Activated CD8-positive, alpha-beta memory T cell treated with anti-CD3 and anti-CD28 coated beads, Interleukin-2, amount 50 U/mL, for 1 hour (primary cell): Measurements from ENCODE around the gene LONP2.
A peak's percentile ranks its signal among the peaks of the same experiment; 100 is the strongest.
"Not testable (repeated sequence)": the region's sequence is repeated elsewhere in the genome, so short reads cannot be mapped to it uniquely, and the experiment has no call there.

ENCODE experiments used
- DNase-seq: peaks from one replicate; pipeline ENCODE4 v3.0.0-alpha.2; 2020; ENCODE audit errors: extremely low read depth

LONP2 gene

DNA sequence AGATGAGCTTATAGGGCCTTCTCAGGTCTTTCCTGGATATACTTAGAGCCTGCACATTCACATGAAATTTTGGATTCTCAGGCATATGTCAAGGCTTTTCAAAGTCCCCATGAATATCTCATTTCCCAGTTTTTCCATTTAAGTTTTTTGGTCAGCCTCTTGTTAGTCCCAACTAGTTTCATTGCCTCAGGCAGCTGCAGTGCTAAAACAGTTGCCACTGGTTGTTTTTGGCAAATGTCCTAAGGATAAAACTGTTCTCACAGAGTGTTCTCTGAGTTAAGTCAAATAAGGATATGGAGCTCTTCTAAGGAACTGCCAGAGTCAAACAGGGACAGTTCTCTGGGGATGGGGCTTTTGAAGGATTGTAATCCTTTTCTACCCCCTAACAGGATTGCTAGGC lies 43.1 kb downstream of the LONP2 start:
- no peak for DNase-seq

DNA sequence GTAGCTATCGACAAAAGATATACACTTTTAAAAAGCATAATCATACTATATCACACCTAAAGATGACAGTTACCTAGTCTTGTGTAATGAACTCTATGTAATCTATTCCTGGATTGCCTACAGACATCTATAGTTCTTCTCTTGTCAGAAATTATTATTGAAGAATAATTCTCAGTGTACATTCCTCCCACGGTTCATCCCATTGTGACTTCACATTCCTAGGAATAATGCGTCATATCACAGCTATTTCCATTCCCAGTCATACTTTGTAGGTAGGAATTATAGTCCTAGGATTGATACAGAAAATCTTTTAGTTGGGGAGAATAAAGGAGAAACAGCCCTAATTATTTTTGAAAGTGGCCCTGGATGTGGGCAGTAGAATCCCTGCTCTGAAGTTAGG lies 47.2 kb downstream of the LONP2 start:
- DNase-seq = no peak

DNA sequence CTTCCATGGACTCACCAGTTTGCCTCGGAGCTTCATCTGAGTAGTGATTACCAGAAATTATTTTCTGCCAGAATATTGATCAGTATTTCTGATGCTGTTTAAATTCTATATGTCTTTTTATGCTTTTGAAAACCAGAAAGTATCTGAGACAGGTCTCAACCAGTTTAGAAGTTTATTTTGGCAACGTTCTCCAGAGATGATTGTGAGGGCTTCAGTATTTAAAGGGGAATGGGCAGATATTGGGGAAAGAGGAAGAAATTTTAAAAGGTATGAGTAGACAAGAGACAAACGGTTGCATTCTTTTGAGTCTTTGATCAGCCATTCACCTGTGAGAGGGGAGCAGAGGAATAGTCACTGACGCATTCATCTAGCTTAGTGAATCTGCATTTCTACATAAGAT lies 47.7 kb downstream of the LONP2 start:
- no peak for DNase-seq

DNA sequence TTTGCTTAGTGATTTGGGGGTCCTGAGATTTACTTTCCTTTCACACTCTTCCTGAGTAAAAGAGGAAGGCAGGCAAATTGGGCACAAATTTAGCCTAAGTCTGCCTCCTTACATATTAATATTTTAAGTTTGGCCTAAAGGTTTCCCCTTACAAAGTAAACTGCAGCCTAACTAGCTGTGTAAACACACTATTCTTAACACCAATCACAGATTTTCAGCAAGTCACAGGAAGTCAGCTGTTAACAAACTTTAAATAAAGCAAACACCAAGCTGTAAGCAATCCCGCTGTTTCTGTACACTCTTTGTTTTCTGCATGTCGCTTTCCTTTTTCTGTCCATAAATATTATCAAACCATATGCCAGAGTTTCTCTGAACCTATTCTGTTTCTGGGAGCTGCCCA lies 48.4 kb downstream of the LONP2 start:
- no peak for DNase-seq

DNA sequence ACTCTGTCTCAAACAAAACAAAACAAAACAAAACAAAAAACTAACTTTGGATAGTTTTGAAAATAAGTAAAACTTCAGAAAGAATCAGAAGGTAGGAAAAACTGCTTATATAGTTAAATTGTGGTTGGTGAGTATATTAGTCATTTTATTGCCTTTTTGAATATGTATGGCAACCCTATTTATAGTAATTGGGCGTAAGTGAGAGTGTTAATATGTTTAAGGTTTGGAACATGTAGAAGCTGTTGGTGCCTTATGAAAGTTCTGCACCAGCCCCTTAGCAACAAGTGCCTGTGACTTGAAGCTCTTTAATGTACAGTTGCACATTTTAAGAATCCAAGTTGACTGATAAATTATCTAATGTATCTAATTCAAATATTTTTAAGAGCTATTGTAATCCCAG lies 50.6 kb downstream of the LONP2 start:
- DNase-seq = no peak

DNA sequence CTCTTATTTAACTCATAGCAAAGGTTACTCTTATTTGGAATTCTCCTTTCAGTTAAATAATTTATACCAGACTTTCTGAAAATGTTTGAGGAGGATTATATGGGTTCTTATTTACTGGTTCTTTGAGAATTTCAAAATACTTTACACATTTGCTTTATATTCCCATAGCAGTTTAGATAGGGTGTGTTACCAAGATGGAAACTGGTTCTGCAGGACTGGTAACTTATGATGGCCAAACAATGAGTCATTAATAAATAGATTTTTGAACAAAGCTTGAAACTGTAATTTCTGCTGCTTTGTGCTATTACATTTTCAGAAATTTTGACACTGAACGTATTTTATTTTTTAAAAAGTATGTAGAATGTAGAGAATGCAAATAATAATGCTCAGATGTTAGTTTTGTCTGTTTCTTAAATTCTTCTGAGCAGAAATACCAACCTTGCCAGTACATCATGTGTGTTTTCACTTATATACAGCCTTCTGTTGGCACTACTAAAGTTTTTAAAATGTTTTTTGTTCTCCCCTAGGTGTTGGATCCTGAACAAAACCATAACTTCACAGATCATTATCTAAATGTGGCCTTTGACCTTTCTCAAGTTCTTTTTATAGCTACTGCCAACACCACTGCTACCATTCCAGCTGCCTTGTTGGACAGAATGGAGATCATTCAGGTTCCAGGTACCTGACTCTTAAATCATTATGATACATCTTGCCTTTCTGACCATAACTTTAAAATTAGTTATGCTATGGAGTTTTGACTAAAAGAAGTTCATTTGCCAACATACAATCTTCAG lies 51.6 kb downstream of the LONP2 start:
- no peak for DNase-seq

DNA sequence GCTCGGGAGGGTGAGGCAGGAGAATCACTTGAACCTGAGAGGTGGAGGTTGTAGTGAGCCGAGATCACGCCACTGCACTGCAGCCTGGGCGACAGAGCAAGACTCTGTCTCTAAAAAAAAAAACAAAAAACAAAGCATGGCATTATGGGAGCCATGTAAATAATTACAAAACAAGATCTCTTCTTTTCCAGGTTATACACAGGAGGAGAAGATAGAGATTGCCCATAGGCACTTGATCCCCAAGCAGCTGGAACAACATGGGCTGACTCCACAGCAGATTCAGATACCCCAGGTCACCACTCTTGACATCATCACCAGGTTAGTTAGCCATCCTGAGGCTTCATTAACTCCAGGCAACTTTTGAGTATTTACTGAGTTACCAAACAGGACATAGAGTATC lies 55.4 kb downstream of the LONP2 start:
- DNase-seq = no peak

DNA sequence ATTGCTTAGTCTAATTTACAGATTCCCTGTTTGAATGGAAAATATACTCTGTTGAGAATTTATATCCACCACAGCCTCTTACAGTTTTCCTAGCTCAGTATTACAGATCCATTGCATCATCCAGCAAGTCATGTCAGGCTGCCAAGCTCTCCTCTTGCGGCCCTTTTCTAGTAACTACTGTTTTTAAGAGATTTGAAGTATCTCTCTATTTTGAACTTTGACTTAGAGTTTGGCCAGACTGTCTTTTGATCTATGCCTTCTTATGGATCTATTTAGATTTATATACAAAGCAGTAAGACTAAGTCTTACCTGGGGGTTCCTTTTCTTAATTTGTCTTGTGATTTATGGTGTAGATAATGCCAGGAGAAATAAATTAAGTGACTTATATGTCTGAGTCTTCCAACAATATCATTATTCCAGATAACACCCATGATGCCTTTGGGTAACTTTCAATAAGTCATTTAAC lies 56.3 kb downstream of the LONP2 start:
- DNase-seq = no peak

DNA sequence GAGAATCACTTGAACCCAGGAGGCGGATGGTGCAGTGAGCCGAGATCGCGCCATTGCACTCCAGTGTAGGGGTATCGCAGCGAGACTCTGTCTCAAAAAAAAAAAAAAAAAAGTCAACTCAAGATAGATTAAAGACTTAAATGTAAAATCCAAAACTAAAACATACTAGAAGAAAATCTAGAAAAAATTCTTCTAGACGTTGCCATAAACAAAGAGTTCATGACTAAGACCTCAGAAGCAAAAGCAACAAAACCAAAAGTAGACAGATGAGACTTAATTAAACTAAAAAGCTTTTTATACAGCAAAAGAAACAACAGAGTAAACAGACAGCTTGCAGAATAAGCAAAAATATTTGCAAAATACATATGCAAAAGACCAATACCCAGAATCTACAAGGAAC lies 64.4 kb downstream of the LONP2 start:
- no peak for DNase-seq

DNA sequence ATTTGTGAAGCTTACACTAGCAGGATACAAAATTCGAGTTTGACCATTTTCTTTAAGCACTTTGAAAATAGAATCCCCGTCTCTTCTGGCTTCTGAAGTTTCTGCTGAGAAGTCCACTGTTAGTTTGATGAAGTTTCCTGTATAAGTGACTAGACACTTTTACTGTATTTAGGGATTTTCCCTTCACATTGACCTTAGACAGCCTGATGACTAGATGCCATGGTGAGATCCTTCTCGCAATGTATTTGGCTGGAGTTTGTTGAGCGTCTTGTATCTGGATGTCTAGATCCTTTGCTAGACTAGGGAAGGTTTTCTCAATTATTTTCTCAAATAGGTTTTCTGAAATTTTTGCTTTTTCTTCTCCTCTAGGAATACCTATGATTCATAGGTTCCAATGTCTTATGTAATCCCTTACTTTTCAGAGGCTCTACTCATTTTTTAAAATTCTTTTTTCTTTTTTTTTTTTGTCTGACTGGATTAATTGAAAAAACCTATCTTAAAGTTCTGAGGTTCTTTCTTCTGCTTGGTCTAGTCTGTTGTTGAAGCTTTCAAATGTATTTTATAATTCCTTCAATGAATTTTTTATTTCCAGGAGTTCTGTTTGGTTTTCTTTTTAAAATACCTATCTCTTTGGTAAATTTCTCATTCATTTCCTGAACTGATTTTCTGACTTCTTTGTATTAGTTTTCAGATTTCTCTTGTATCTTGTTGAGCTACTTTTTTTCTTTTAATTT lies 67.0 kb downstream of the LONP2 start:
- DNase-seq = no peak

DNA sequence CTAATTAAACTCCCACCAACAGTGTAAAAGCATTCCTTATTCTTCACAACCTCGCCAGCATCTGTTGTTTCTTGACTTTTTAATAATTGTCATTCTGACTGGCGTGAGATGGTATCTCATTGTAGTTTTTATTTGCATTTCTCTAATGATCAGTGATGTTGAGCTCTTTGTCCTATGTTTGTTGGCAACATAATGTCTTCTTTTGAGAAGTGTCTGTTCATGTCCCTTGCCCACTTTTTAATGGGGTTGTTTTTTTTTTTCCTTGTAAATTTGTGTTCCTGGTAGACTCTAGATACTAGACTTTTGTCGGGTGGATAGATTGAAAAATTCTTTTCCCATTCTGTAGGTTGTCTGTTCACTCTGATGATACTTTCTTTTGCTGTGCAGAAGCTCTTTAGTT lies 69.8 kb downstream of the LONP2 start:
- DNase-seq = not testable (repeated sequence)

DNA sequence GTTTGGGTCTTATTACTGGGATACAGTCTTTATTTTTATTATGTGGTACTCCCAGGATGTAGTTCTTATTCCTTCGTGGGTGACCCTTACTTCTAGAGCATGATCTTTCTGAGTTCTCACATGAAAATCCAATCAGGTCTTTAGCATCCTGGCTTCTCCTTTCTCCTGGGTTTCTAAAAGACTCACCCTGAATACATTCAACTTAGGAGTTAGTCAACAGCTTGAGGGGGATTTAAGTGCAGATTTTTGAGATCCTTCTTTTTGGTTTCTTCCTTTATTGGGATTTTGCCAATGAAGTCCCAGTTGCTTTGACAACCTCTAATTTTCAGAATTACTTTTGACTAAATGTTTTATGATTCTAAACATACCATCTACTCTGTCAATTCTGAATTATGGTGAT lies 72.9 kb downstream of the LONP2 start:
- no peak for DNase-seq

DNA sequence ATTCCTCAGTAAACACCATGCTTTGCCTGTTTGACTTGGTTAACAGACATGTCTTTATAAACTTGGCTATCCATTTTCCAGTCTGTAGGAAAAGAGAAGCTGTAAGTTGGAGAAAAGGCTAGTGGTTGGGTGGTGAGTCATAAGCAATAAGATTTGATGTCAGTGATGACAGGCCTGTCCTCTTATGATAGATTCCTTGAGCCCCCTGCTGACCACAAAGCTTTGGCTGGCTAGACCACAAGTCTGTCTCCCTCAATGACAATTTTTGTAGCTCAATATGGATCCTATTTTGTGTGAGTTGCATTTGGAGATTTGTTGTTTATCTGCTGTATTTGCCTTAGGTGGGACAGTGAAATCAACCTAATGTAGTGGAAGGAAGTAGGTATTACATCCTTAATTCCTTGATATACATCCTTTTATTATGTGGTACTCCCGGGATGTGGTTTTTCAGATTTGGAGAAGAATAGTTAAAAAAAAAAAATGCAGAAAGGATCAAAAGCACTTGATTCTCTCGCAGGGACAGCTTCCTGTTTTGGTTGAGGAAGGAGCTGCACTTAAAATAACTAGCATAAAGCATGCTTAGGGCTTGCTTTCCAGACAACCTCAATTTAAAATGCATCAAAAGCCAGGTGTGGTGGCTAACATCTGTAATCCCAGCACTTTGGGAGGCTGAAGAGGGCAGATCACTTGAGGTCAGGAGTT lies 73.7 kb downstream of the LONP2 start:
- no peak for DNase-seq

DNA sequence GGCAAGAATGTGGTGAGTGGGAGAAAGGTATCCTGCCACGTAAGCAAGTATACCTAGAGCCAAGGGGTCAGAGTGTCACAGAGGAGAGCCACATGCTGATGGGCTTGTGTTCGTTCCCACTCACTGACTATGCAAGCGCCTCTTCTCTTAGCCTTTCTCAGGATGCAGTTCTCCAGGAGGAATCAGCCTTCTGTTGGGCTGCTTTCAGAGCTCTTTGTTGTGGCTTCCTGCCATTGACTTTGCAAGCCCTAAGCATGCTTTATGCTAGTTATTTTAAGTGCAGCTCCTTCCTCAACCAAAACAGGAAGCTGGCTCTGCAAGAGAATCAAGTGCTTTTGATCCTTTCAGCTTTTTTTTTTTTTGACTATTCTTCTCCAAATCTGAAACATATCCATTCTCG lies 74.5 kb downstream of the LONP2 start:
- DNase-seq = peak; percentile 4

DNA sequence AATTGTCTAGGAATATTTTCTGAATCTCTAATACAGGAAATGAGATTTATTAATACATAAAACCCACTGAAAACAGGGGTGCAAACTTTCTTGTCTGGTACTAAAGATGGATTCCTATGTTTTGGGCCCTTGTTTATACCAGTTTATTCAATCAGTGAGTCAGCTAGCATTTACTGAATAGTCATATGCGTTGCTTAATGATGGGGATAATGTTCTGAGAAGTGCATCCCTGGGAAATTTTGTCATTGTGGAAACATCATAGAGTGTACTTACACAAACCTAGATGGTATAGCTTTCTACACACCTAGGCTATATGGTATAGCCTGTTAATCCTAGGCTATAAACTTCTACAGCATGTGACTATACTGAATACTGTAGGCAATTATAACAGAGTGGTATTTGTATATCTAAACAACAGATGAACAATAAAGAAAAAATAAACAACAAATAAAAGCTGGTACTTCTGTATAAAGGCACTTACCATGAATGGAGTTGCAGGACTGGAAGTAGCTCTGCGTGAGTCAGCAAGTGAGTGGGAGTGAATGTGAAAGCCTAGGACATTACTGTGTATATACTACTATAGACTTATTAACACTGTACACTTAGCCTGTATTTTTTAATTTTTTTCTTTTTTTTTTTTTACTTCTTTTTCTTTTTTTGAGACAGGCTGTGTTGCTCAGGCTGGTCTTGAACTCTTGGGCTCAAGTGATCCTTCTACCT lies 77.4 kb downstream of the LONP2 start:
- DNase-seq = no peak

DNA sequence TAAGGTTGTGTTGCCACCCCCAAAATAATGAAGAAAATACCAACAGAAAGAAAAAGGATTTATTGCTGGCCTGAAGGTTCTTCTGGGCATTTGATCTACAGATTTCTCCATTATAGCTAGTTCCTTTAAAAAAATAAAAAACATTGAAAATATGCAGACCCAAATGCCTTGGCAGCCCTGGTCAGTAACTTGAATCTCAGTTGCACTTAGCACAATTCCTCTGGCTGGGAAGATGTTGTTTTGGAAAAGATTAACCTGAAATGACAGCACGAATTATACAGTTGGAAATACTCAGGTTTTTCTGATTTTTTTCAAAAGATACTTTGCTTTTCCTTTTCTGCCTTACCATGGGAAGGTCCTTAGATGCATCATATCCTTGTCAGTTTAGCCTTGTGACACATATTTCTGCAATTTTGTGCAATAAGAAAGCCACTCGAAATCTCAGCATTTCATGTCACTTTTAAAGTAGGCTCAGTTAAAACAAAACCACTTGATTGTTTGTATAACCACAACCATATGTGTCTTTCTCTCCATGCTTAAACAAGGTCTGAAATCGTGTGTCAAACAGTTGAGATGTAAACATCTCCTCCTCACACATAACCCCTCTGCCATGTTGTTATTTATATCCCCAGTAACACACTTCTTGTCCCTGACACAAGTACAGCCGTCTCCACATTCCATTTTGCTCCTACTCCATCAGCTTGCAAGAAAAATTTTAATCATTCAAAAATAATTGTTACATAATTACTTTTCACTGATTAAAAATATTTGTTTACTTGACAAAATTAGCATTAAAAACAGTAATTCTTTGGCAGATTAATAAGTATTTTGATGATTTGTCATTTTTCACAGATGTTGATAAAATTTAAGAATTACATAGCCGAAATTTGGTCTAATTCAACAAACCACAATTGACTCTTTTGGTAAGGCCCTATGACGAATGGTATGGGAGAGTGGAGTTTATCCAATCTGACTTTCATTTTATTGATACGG lies 80.0 kb downstream of the LONP2 start:
- no peak for DNase-seq

DNA sequence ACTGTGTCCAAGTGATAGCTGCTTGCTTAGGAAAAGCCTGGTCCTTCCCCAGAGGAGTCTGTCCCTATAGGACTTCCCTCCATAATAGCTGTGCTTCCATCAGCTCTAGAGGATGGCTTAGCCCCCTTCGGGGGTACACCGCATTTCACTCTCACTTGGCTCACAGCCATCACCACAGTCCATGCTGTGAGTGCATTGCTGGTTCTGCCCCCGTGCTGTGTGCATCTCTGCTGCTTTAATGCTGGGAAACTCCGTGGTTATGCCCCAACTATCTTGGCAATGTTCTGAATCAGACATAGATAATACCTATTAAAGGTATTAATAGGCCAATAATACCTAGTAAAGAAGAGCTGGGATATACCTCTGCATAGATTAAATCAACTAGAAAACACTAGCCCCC lies 82.8 kb downstream of the LONP2 start:
- no peak for DNase-seq

DNA sequence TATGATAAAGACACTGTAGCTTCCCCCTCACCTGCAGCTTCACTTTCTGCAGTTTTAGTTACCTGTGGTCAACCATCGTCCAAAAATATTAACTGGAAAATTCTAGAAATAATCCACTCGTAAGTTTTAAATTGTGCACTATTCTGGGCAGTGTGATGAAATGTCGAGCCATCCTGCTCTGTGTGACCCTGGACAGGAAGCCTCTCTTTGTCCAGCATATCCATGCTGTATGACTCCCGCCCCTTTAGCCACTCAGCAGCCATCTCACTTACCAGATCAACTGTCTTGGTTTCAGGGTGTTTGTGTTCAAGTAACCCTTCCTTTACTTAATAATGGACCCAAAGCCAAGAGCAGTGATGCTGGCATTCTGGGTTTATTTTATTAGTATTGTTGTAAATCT lies 85.0 kb downstream of the LONP2 start:
- no peak for DNase-seq

DNA sequence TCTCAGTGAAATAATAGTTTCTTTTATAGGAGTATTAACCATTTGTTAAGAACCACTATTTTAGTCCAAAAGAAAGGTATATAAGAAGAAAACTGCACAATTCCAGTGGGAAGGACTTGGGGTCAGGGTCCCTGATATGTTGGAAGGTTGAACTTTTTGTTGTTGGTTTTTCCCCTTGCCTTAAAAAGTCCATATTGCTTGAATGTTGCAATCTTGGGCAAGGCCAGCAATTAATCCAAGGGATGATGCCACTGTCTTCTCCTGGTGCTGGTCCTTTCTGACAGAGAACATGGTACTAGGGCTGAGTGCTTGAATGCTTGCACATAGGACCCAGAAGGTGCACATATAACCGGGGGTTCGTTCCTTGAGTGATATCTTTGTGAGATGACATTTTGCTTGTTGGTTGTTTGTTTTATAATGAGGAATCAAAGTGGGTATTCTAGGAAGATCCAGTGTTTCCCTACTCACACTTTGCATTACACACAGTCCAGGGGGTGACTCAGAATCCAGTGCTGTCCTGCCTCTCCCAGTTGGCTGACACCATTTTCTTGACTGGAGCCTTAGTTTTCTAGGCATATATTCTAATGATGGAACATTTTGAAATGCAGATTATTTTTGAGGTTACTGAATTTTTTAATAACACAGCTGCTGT lies 86.2 kb downstream of the LONP2 start:
- DNase-seq = no peak

DNA sequence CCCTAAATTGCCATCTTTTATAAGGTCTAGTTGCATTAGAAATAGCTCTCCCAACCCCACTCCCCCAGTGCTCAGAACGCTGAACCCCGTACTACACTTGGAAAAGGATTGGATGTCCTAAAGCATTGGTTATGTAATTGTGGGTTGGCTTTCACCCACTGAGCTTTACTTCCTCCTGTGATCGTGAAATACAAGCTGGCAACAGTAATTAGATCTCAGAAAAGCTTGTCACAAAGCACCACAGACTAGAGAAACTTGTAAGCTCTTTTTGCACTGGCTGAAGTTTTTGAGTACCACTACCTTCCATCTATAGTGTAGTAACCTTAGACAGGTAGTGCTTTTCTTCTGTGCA lies 86.7 kb downstream of the LONP2 start:
- no peak for DNase-seq
